Measurements from ENCODE around the gene BRIP1. TPM values are rescaled to one million over a fixed set of nuclear protein-coding genes. Genes with fewer than 3 reads are reported as not detected.

Gene BRIP1
- total RNA-seq, 1 donor from 2014 or later = 66.4 TPM

DNA sequence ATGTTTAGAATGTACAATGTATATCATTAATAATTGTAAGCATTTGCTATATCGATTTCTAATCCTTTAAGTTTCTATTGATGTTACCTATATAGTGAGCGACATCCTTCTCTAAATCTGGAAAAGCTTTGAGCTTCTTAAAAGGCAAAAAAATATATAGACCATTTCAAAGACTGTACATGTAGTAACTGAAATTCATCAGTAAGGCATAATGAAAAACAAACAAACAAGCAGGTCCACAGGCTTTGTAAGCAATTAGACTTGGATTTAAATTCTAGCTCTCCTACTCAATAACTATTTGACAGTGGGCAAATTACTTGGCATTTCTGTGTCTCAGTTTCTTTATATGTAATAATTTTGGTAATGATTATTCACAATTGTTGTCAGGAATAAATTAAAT lies 220.6 kb downstream of the BRIP1 start:
- Histone ChIP-seq H4K20me1 (ENCODE audit: low read depth) (no peaks in the 10 kb centered on the region), H3K9ac (no peak overlapping the region), H3K4me2 (no peak overlapping the region), H3K27me3 (no peaks in the 10 kb centered on the region), H3K9me3 (ENCODE audit: low read depth) (no peaks in the 10 kb centered on the region), H3K4me3 (no peak overlapping the region), H3K36me3 (no peaks in the 10 kb centered on the region), H3K4me1 (no peaks in the 10 kb centered on the region), H3K27ac (no peak overlapping the region), H3K79me2 (ENCODE audit: low read depth) (no peaks in the 10 kb centered on the region), H3F3A (ENCODE audit: low read depth) (no peaks in the 10 kb centered on the region), H2AFZ (replicated peaks) (no peak overlapping the region)
- DNase-seq (ENCODE audit: low spot score) = no peak
- no peaks in the 10 kb centered on the region for H3K4me1 Mint-ChIP-seq
- H3K36me3 Mint-ChIP-seq = no peaks in the 10 kb centered on the region
- H3K9me3 Mint-ChIP-seq = no peaks in the 10 kb centered on the region
- H3K4me3 Mint-ChIP-seq = no peak overlapping the region
- no peak overlapping the region for H3K27ac Mint-ChIP-seq
- H3K27me3 Mint-ChIP-seq (ENCODE audit: insufficient read depth, low read depth) = no peaks in the 10 kb centered on the region
- TF ChIP-seq, protein P1, sequence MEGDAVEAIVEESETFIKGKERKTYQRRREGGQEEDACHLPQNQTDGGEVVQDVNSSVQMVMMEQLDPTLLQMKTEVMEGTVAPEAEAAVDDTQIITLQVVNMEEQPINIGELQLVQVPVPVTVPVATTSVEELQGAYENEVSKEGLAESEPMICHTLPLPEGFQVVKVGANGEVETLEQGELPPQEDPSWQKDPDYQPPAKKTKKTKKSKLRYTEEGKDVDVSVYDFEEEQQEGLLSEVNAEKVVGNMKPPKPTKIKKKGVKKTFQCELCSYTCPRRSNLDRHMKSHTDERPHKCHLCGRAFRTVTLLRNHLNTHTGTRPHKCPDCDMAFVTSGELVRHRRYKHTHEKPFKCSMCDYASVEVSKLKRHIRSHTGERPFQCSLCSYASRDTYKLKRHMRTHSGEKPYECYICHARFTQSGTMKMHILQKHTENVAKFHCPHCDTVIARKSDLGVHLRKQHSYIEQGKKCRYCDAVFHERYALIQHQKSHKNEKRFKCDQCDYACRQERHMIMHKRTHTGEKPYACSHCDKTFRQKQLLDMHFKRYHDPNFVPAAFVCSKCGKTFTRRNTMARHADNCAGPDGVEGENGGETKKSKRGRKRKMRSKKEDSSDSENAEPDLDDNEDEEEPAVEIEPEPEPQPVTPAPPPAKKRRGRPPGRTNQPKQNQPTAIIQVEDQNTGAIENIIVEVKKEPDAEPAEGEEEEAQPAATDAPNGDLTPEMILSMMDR (IDR thresholded peaks at IDR 0.05) = no peak
- TF ChIP-seq EZH2phosphoT487 (IDR thresholded peaks at IDR 0.05) = no peak
- TF ChIP-seq EZH2 (IDR thresholded peaks at IDR 0.05) = no peak

DNA sequence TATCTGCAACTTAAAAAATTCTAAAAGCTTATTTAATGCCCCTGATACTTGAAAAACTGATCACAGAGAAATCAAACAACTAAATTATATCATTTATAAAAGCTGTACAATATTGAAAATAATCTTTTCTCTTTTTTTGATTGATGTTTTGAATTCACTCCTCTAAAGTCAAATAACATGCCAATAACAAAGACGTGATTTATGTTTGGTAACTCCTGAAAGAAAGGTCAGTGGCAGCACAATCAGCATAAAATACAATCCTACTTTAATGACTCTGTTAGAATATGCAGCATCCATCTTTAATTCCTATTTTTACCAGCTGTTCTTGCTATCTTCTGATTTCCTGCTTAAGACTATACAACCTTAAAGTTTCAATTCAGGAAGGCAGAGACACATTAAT lies 221.6 kb downstream of the BRIP1 start:
- no peak overlapping the region for H3K4me3 Mint-ChIP-seq
- Histone ChIP-seq H3K4me1 (no peaks in the 10 kb centered on the region), H3K4me3 (no peak overlapping the region), H3K36me3 (no peaks in the 10 kb centered on the region), H3F3A (ENCODE audit: low read depth) (no peaks in the 10 kb centered on the region), H4K20me1 (ENCODE audit: low read depth) (no peaks in the 10 kb centered on the region), H2AFZ (replicated peaks) (no peak overlapping the region), H3K9me3 (ENCODE audit: low read depth) (no peaks in the 10 kb centered on the region), H3K27ac (no peak overlapping the region), H3K9ac (no peak overlapping the region), H3K4me2 (no peak overlapping the region), H3K27me3 (no peaks in the 10 kb centered on the region), H3K79me2 (ENCODE audit: low read depth) (no peaks in the 10 kb centered on the region)
- DNase-seq (ENCODE audit: low spot score) = no peak
- H3K36me3 Mint-ChIP-seq = no peaks in the 10 kb centered on the region
- H3K27me3 Mint-ChIP-seq (ENCODE audit: insufficient read depth, low read depth) = no peaks in the 10 kb centered on the region
- no peaks in the 10 kb centered on the region for H3K4me1 Mint-ChIP-seq
- TF ChIP-seq EZH2 (IDR thresholded peaks at IDR 0.05) (no peak), EZH2phosphoT487 (IDR thresholded peaks at IDR 0.05) (no peak)
- TF ChIP-seq, protein P1 (IDR thresholded peaks at IDR 0.05) = no peak
- no peak overlapping the region for H3K27ac Mint-ChIP-seq
- no peaks in the 10 kb centered on the region for H3K9me3 Mint-ChIP-seq

DNA sequence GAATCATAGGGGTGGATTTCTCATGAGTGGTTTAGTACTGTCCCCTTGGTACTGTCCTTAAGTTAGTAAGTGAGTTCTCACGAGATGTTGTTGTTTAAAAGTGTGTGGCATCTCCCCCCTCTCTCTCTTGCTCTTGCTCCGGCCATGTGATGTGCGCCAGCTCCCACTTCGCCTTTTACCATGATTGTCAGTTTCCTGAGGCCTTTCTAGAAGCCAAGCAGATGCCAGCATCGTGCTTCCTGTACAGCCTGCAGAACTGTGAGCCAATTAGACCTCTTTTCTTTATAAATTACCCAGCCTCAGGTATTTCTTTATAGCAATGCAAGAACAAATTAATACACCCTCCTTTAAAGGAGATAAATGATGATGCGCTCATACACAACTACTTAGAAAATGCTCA lies 222.2 kb downstream of the BRIP1 start:
- H3K27me3 Mint-ChIP-seq (ENCODE audit: insufficient read depth, low read depth) = no peaks in the 10 kb centered on the region
- Histone ChIP-seq H3K9ac (no peak overlapping the region), H3K4me1 (no peaks in the 10 kb centered on the region), H3K36me3 (no peaks in the 10 kb centered on the region), H4K20me1 (ENCODE audit: low read depth) (no peaks in the 10 kb centered on the region), H3K27me3 (no peaks in the 10 kb centered on the region), H3K9me3 (ENCODE audit: low read depth) (no peaks in the 10 kb centered on the region), H3K4me2 (no peak overlapping the region), H3K4me3 (no peak overlapping the region), H3K79me2 (ENCODE audit: low read depth) (no peaks in the 10 kb centered on the region), H3F3A (ENCODE audit: low read depth) (no peaks in the 10 kb centered on the region), H2AFZ (replicated peaks) (no peak overlapping the region), H3K27ac (no peak overlapping the region)
- H3K9me3 Mint-ChIP-seq = peaks cover 3% of the 10 kb centered on the region
- DNase-seq (ENCODE audit: low spot score) = no peak
- H3K36me3 Mint-ChIP-seq = no peaks in the 10 kb centered on the region
- H3K4me1 Mint-ChIP-seq = no peaks in the 10 kb centered on the region
- TF ChIP-seq EZH2 (IDR thresholded peaks at IDR 0.05) (no peak), EZH2phosphoT487 (IDR thresholded peaks at IDR 0.05) (no peak)
- TF ChIP-seq, protein P1 (IDR thresholded peaks at IDR 0.05) = no peak
- H3K27ac Mint-ChIP-seq = no peak overlapping the region
- no peak overlapping the region for H3K4me3 Mint-ChIP-seq
